SH-SY5Y (cell line): ENCODE results near the gene TIA1.

ENCODE experiments used
- GATA2 ChIP-seq: IDR thresholded peaks from 2 replicates; pipeline ENCODE4 v1.6.1; 2011; ENCODE audit warnings: mild to moderate bottlenecking, low read depth, low read length
- GATA3 ChIP-seq: IDR thresholded peaks from 2 replicates; pipeline ENCODE4 v1.6.1; 2011; ENCODE audit warnings: low read depth, mild to moderate bottlenecking, low read length, moderate library complexity

DNA sequence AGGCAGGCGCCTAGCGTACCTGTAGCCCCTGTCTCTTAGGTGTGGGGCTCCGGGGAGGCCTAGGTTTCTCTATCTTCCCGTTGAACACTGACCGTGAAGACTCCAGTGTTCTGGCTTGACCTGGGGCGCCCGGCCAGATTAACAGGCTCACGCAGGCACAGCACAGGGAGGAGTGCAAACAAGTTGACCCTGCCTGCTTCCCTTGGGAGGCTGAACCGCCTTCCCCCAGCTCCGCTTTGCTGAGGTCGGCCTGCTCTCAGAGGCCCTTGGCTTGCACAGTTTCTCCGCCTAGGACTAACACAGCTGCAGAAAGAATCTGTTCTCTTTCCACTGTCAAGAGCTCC lies 10.1 kb upstream of the TIA1 start:
- TF ChIP-seq GATA2: no peak
- no peak for TF ChIP-seq GATA3
